BLaER1 treated with 17β-estradiol and CSF1 and Interleukin-3, amounts not matched to agents 10 nM and 100 nM (cell line): ENCODE results near the gene TTC7B.
A peak's percentile ranks its signal among the peaks of the same experiment; 100 is the strongest.

Source experiments
- H3K27ac ChIP-seq, 11 experiments: shearing (Covaris generic); formaldehyde crosslinking; 2 replicates each; pipeline ENCODE4 v1.8.1; 2022
- H3K27me3 ChIP-seq, 11 experiments: shearing (Covaris generic); formaldehyde crosslinking; 2 replicates each; pipeline ENCODE4 v1.8.1; 2022
- H3K36me3 ChIP-seq, 11 experiments: shearing (Covaris generic); formaldehyde crosslinking; 2 replicates each; pipeline ENCODE4 v1.8.1; 2022
- H3K4me1 ChIP-seq, 10 experiments: shearing (Covaris generic); formaldehyde crosslinking; 2 replicates each; pipeline ENCODE4 v1.8.1; 2022
- H3K4me2 ChIP-seq, 11 experiments: shearing (Covaris generic); formaldehyde crosslinking; 2 replicates each; pipeline ENCODE4 v1.8.1; 2022
- H3K4me3 ChIP-seq, 10 experiments: shearing (Covaris generic); formaldehyde crosslinking; 2 replicates each; pipeline ENCODE4 v1.8.1; 2022
- H3K9ac ChIP-seq, 11 experiments: shearing (Covaris generic); formaldehyde crosslinking; 2 replicates each; pipeline ENCODE4 v1.8.1; 2022
- H3K9me3 ChIP-seq, 11 experiments: shearing (Covaris generic); formaldehyde crosslinking; replicated peaks in 1 of 11; 2 replicates each; pipeline ENCODE4 v1.8.1; 2022
- H4K20me1 ChIP-seq, 11 experiments: shearing (Covaris generic); formaldehyde crosslinking; 2 replicates each; pipeline ENCODE4 v1.8.1; 2022
- Cebpa-rat ChIP-seq, 11 experiments: shearing (Covaris generic); IDR thresholded peaks; 2 replicates each; pipeline ENCODE4 v1.8.1; 2022

The TTC7B gene

GRCh38 chr14:90567191-90567590 is 249.0 kb downstream of the TTC7B start:
- H3K27me3 ChIP-seq: no peaks in the 10 kb centered on the region
- 0 out of 22 replicates have a peak, but pooled peaks cover 0 to 10% (median 0%) of the 10 kb centered on the region in 11 experiments for H3K9me3 ChIP-seq
- no peaks in the 10 kb centered on the region for H4K20me1 ChIP-seq
- peak overlapping the region in 10 of 11 experiments; percentile 14 to 71 (median 54); a peak in 16 of 22 replicates for H3K4me2 ChIP-seq
- H3K4me3 ChIP-seq: no peak overlapping the region
- no peak for TF ChIP-seq Cebpa-rat (IDR thresholded peaks at IDR 0.05)
- peak overlapping the region in 2 of 11 experiments; percentile 0 to 29; a peak in 1 of 22 replicates for H3K27ac ChIP-seq
- no peak overlapping the region for H3K9ac ChIP-seq
- peaks cover 0 to 57% (median 6%) of the 10 kb centered on the region in 11 experiments; a peak in 8 of 22 replicates for H3K36me3 ChIP-seq
- peaks cover 7 to 20% (median 16%) of the 10 kb centered on the region in 10 experiments; a peak in 16 of 20 replicates for H3K4me1 ChIP-seq

- no peak overlapping the region for H3K4me3 ChIP-seq
- H3K9ac ChIP-seq: no peak overlapping the region
- H3K4me1 ChIP-seq: peaks cover 7 to 20% (median 16%) of the 10 kb centered on the region in 10 experiments; a peak in 16 of 20 replicates
- H3K27ac ChIP-seq: peak overlapping the region in 3 of 11 experiments; percentile 0 to 33 (median 14); a peak in 1 of 22 replicates
- H3K36me3 ChIP-seq: peaks cover 0 to 50% (median 5%) of the 10 kb centered on the region in 11 experiments; a peak in 7 of 22 replicates
- no peaks in the 10 kb centered on the region for H4K20me1 ChIP-seq
- H3K9me3 ChIP-seq: 0 out of 22 replicates have a peak, but pooled peaks cover 0 to 10% (median 0%) of the 10 kb centered on the region in 11 experiments
- peak overlapping the region in 10 of 11 experiments; percentile 14 to 71 (median 54); a peak in 18 of 22 replicates for H3K4me2 ChIP-seq
- TF ChIP-seq Cebpa-rat (IDR thresholded peaks at IDR 0.05): no peak
- H3K27me3 ChIP-seq: no peaks in the 10 kb centered on the region
Observed at GRCh38 chr14:90566481-90566880, 249.7 kb downstream of the TTC7B start.

- Histone ChIP-seq H3K9me3 (no peaks in the 10 kb centered on the region), H3K27me3 (no peaks in the 10 kb centered on the region), H3K4me2 (no peak overlapping the region), H3K4me3 (no peak overlapping the region), H3K36me3 (peaks cover 0 to 32% (median 0%) of the 10 kb centered on the region in 11 experiments; a peak in 3 of 22 replicates), H3K27ac (no peak overlapping the region), H3K4me1 (peaks cover 7 to 39% (median 34%) of the 10 kb centered on the region in 10 experiments; a peak in 19 of 20 replicates), H3K9ac (no peak overlapping the region), H4K20me1 (no peaks in the 10 kb centered on the region; a peak in 1 of 22 replicates)
- TF ChIP-seq Cebpa-rat (IDR thresholded peaks at IDR 0.05): no peak
Observed at GRCh38 chr14:90564496-90564895, 251.7 kb downstream of the TTC7B start.

- no peaks in the 10 kb centered on the region for H3K27me3 ChIP-seq
- peaks cover 26 to 58% (median 50%) of the 10 kb centered on the region in 10 experiments for H3K4me1 ChIP-seq
- no peaks in the 10 kb centered on the region for H3K9me3 ChIP-seq
- no peak overlapping the region for H3K27ac ChIP-seq
- no peak overlapping the region for H3K4me3 ChIP-seq
- peaks cover 0 to 21% (median 0%) of the 10 kb centered on the region in 11 experiments; a peak in 3 of 22 replicates for H3K36me3 ChIP-seq
- TF ChIP-seq Cebpa-rat (IDR thresholded peaks at IDR 0.05): no peak
- H3K4me2 ChIP-seq: no peak overlapping the region
- H4K20me1 ChIP-seq: no peaks in the 10 kb centered on the region; a peak in 1 of 22 replicates
- H3K9ac ChIP-seq: no peak overlapping the region
Observed at GRCh38 chr14:90562652-90563051, 253.6 kb downstream of the TTC7B start.

GRCh38 chr14:90561920-90562319 is 254.3 kb downstream of the TTC7B start:
- Histone ChIP-seq H3K4me2 (no peak overlapping the region), H3K4me1 (peaks cover 32 to 59% (median 53%) of the 10 kb centered on the region in 10 experiments), H3K9me3 (no peaks in the 10 kb centered on the region), H4K20me1 (no peaks in the 10 kb centered on the region; a peak in 1 of 22 replicates), H3K4me3 (no peak overlapping the region), H3K36me3 (peaks cover 0 to 14% (median 0%) of the 10 kb centered on the region in 11 experiments; a peak in 3 of 22 replicates), H3K9ac (no peak overlapping the region), H3K27me3 (no peaks in the 10 kb centered on the region), H3K27ac (no peak overlapping the region)
- TF ChIP-seq Cebpa-rat (IDR thresholded peaks at IDR 0.05): no peak

- H3K9me3 ChIP-seq: no peaks in the 10 kb centered on the region
- peak overlapping the region in 5 of 11 experiments; percentile 12 to 100 (median 96); a peak in 5 of 22 replicates for H3K4me2 ChIP-seq
- no peak for TF ChIP-seq Cebpa-rat (IDR thresholded peaks at IDR 0.05)
- H3K4me1 ChIP-seq: peaks cover 35 to 59% (median 53%) of the 10 kb centered on the region in 10 experiments
- H4K20me1 ChIP-seq: no peaks in the 10 kb centered on the region; a peak in 1 of 22 replicates
- H3K9ac ChIP-seq: no peak overlapping the region
- H3K27ac ChIP-seq: no peak overlapping the region
- H3K36me3 ChIP-seq: peaks cover 0 to 11% (median 0%) of the 10 kb centered on the region in 11 experiments; a peak in 2 of 22 replicates
- no peaks in the 10 kb centered on the region for H3K27me3 ChIP-seq
- no peak overlapping the region for H3K4me3 ChIP-seq
Observed at GRCh38 chr14:90560991-90561390, 255.2 kb downstream of the TTC7B start.

- H3K36me3 ChIP-seq: peaks cover 0 to 11% (median 0%) of the 10 kb centered on the region in 11 experiments; a peak in 2 of 22 replicates
- TF ChIP-seq Cebpa-rat (IDR thresholded peaks at IDR 0.05): no peak
- H3K4me2 ChIP-seq: peak overlapping the region in 6 of 11 experiments; percentile 6 to 100 (median 96); a peak in 8 of 22 replicates
- H3K27me3 ChIP-seq: no peaks in the 10 kb centered on the region
- H3K9ac ChIP-seq: no peak overlapping the region
- H3K4me1 ChIP-seq: peaks cover 40 to 60% (median 57%) of the 10 kb centered on the region in 10 experiments
- H3K27ac ChIP-seq: no peak overlapping the region
- no peak overlapping the region for H3K4me3 ChIP-seq
- H4K20me1 ChIP-seq: no peaks in the 10 kb centered on the region; a peak in 1 of 22 replicates
- no peaks in the 10 kb centered on the region for H3K9me3 ChIP-seq
Observed at GRCh38 chr14:90560558-90560957, 255.7 kb downstream of the TTC7B start.

GRCh38 chr14:90559811-90560492 is 256.3 kb downstream of the TTC7B start:
- peak overlapping the region in 4 of 11 experiments; percentile 94 to 97 (median 97); a peak in 3 of 22 replicates for H3K27ac ChIP-seq
- no peaks in the 10 kb centered on the region for H3K9me3 ChIP-seq

More at GRCh38 chr14:90559811-90560492, 256.3 kb downstream of the TTC7B start:
- peaks cover 0 to 11% (median 0%) of the 10 kb centered on the region in 11 experiments; a peak in 2 of 22 replicates for H3K36me3 ChIP-seq
- peak overlapping the region in 10 of 11 experiments; percentile 6 to 100 (median 96); a peak in 15 of 22 replicates for H3K4me2 ChIP-seq
- TF ChIP-seq Cebpa-rat (IDR thresholded peaks at IDR 0.05): no peak
- H3K4me1 ChIP-seq: peaks cover 46 to 66% (median 63%) of the 10 kb centered on the region in 10 experiments
- H3K9ac ChIP-seq: no peak overlapping the region
- no peaks in the 10 kb centered on the region for H3K27me3 ChIP-seq
- H3K4me3 ChIP-seq: no peak overlapping the region
- H4K20me1 ChIP-seq: no peaks in the 10 kb centered on the region; a peak in 1 of 22 replicates
